Measurements from ENCODE around the gene PRKN. TPM values are rescaled to one million over a fixed set of nuclear protein-coding genes. Genes with fewer than 3 reads are reported as not detected.

PRKN gene
- total and polyA plus RNA-seq, 2 experiments from 2014 or later: 0.10 to 0.84 TPM

DNA sequence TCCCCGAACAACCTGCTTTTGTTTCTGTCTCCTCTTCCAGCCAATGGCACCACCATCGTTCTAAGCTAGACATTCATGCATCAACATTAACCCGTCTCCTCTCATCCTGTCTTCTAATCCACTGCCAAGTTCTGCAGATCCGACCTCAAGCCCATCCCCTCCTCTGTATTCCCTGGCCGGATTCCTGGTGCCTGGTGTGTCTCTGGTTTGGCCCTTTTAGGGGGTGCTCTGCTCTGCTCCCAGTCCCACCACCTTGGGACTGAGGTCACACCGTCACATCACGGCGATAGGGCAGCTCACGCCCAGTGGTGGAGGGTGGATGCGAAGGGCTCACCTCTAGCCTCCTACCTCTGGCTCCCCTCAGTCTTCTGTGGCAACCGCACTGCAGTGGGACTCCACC lies 1351.2 kb downstream of the PRKN start:
- no peak overlapping the region for H3K4me3 ChIP-seq
- Mint-ChIP-seq H3K36me3 (ENCODE audit: low read depth) (no peaks in the 10 kb centered on the region; the same call in 2 of the 3 replicates), H3K4me3 (no peak overlapping the region), H3K9me3 (no peaks in the 10 kb centered on the region; the same call in 2 of the 3 replicates), H3K27ac (no peak overlapping the region), H3K27me3 (ENCODE audit: insufficient read depth, low read depth, poor library complexity) (peaks cover 8% of the 10 kb centered on the region), H3K4me1 (peaks cover 5% of the 10 kb centered on the region; the same call in 2 of the 3 replicates)
- DNase-seq (ENCODE audit: low spot score) (no peak), ATAC-seq (no peak)
- H3K9me2 ChIP-seq (ENCODE audit: insufficient read depth): no peaks in the 10 kb centered on the region
- H3K27ac ChIP-seq (ENCODE audit: low read depth): no peak overlapping the region
- H4K20me1 ChIP-seq (replicated peaks; ENCODE audit: insufficient read depth): no peaks in the 10 kb centered on the region
- no peaks in the 10 kb centered on the region for H3K79me2 ChIP-seq (replicated peaks; ENCODE audit: insufficient read depth)
- H3F3A ChIP-seq (replicated peaks; ENCODE audit: low read depth): no peaks in the 10 kb centered on the region
- no peak overlapping the region for H3K4me2 ChIP-seq
- no peaks in the 10 kb centered on the region for H3K4me1 ChIP-seq (ENCODE audit: insufficient read depth)
- H2AFZ ChIP-seq: no peak overlapping the region
- H3K36me3 ChIP-seq (ENCODE audit: insufficient read depth): no peaks in the 10 kb centered on the region
- no peak for TF ChIP-seq EZH2 (IDR thresholded peaks at IDR 0.05; ENCODE audit: low read depth, unreplicated experiment)
- TF ChIP-seq, protein P1, sequence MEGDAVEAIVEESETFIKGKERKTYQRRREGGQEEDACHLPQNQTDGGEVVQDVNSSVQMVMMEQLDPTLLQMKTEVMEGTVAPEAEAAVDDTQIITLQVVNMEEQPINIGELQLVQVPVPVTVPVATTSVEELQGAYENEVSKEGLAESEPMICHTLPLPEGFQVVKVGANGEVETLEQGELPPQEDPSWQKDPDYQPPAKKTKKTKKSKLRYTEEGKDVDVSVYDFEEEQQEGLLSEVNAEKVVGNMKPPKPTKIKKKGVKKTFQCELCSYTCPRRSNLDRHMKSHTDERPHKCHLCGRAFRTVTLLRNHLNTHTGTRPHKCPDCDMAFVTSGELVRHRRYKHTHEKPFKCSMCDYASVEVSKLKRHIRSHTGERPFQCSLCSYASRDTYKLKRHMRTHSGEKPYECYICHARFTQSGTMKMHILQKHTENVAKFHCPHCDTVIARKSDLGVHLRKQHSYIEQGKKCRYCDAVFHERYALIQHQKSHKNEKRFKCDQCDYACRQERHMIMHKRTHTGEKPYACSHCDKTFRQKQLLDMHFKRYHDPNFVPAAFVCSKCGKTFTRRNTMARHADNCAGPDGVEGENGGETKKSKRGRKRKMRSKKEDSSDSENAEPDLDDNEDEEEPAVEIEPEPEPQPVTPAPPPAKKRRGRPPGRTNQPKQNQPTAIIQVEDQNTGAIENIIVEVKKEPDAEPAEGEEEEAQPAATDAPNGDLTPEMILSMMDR (conservative IDR thresholded peaks at IDR 0.05; ENCODE audit: low read depth in 2 of 2): no peak
- TF ChIP-seq JUNB (IDR thresholded peaks at IDR 0.05; ENCODE audit: unreplicated experiment): no peak
- no peak for TF ChIP-seq NANOG (IDR thresholded peaks at IDR 0.05; ENCODE audit: borderline replicate concordance)
- no peak for TF ChIP-seq EZH2phosphoT487 (IDR thresholded peaks at IDR 0.05; ENCODE audit: unreplicated experiment)
- TF ChIP-seq, protein P2, sequence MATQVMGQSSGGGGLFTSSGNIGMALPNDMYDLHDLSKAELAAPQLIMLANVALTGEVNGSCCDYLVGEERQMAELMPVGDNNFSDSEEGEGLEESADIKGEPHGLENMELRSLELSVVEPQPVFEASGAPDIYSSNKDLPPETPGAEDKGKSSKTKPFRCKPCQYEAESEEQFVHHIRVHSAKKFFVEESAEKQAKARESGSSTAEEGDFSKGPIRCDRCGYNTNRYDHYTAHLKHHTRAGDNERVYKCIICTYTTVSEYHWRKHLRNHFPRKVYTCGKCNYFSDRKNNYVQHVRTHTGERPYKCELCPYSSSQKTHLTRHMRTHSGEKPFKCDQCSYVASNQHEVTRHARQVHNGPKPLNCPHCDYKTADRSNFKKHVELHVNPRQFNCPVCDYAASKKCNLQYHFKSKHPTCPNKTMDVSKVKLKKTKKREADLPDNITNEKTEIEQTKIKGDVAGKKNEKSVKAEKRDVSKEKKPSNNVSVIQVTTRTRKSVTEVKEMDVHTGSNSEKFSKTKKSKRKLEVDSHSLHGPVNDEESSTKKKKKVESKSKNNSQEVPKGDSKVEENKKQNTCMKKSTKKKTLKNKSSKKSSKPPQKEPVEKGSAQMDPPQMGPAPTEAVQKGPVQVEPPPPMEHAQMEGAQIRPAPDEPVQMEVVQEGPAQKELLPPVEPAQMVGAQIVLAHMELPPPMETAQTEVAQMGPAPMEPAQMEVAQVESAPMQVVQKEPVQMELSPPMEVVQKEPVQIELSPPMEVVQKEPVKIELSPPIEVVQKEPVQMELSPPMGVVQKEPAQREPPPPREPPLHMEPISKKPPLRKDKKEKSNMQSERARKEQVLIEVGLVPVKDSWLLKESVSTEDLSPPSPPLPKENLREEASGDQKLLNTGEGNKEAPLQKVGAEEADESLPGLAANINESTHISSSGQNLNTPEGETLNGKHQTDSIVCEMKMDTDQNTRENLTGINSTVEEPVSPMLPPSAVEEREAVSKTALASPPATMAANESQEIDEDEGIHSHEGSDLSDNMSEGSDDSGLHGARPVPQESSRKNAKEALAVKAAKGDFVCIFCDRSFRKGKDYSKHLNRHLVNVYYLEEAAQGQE (IDR thresholded peaks at IDR 0.05; ENCODE audit: unreplicated experiment): no peak
- no peak for TF ChIP-seq STAT1 (IDR thresholded peaks at IDR 0.05; ENCODE audit: unreplicated experiment)
- TF ChIP-seq, protein P3, sequence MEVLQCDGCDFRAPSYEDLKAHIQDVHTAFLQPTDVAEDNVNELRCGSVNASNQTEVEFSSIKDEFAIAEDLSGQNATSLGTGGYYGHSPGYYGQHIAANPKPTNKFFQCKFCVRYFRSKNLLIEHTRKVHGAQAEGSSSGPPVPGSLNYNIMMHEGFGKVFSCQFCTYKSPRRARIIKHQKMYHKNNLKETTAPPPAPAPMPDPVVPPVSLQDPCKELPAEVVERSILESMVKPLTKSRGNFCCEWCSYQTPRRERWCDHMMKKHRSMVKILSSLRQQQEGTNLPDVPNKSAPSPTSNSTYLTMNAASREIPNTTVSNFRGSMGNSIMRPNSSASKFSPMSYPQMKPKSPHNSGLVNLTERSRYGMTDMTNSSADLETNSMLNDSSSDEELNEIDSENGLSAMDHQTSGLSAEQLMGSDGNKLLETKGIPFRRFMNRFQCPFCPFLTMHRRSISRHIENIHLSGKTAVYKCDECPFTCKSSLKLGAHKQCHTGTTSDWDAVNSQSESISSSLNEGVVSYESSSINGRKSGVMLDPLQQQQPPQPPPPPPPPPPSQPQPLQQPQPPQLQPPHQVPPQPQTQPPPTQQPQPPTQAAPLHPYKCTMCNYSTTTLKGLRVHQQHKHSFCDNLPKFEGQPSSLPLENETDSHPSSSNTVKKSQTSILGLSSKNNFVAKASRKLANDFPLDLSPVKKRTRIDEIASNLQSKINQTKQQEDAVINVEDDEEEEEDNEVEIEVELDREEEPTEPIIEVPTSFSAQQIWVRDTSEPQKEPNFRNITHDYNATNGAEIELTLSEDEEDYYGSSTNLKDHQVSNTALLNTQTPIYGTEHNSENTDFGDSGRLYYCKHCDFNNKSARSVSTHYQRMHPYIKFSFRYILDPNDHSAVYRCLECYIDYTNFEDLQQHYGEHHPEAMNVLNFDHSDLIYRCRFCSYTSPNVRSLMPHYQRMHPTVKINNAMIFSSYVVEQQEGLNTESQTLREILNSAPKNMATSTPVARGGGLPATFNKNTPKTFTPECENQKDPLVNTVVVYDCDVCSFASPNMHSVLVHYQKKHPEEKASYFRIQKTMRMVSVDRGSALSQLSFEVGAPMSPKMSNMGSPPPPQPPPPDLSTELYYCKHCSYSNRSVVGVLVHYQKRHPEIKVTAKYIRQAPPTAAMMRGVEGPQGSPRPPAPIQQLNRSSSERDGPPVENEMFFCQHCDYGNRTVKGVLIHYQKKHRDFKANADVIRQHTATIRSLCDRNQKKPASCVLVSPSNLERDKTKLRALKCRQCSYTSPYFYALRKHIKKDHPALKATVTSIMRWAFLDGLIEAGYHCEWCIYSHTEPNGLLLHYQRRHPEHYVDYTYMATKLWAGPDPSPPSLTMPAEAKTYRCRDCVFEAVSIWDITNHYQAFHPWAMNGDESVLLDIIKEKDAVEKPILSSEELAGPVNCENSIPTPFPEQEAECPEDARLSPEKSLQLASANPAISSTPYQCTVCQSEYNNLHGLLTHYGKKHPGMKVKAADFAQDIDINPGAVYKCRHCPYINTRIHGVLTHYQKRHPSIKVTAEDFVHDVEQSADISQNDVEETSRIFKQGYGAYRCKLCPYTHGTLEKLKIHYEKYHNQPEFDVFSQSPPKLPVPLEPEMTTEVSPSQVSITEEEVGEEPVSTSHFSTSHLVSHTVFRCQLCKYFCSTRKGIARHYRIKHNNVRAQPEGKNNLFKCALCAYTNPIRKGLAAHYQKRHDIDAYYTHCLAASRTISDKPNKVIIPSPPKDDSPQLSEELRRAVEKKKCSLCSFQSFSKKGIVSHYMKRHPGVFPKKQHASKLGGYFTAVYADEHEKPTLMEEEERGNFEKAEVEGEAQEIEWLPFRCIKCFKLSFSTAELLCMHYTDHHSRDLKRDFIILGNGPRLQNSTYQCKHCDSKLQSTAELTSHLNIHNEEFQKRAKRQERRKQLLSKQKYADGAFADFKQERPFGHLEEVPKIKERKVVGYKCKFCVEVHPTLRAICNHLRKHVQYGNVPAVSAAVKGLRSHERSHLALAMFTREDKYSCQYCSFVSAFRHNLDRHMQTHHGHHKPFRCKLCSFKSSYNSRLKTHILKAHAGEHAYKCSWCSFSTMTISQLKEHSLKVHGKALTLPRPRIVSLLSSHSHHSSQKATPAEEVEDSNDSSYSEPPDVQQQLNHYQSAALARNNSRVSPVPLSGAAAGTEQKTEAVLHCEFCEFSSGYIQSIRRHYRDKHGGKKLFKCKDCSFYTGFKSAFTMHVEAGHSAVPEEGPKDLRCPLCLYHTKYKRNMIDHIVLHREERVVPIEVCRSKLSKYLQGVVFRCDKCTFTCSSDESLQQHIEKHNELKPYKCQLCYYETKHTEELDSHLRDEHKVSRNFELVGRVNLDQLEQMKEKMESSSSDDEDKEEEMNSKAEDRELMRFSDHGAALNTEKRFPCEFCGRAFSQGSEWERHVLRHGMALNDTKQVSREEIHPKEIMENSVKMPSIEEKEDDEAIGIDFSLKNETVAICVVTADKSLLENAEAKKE (CRISPR knock-in tag; IDR thresholded peaks at IDR 0.05): no peak
- TF ChIP-seq CREB1 (CRISPR knock-in tag; IDR thresholded peaks at IDR 0.05; ENCODE audit: low read depth): no peak
- no peak for TF ChIP-seq ZNF331 (CRISPR knock-in tag; IDR thresholded peaks at IDR 0.05; ENCODE audit: low read depth)
- TF ChIP-seq ZNF114 (CRISPR knock-in tag; IDR thresholded peaks at IDR 0.05): no peak
- TF ChIP-seq, protein P4, sequence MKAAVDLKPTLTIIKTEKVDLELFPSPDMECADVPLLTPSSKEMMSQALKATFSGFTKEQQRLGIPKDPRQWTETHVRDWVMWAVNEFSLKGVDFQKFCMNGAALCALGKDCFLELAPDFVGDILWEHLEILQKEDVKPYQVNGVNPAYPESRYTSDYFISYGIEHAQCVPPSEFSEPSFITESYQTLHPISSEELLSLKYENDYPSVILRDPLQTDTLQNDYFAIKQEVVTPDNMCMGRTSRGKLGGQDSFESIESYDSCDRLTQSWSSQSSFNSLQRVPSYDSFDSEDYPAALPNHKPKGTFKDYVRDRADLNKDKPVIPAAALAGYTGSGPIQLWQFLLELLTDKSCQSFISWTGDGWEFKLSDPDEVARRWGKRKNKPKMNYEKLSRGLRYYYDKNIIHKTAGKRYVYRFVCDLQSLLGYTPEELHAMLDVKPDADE (IDR thresholded peaks at IDR 0.05): no peak
- no peak for TF ChIP-seq POLR2AphosphoS5 (IDR thresholded peaks at IDR 0.05; ENCODE audit: low read depth)
- H3K27me3 ChIP-seq (ENCODE audit: insufficient read depth): no peaks in the 10 kb centered on the region

Data from GM23338 (cell line).